ENCODE measurements around the gene LSM4. TPM values are rescaled to one million over a fixed set of nuclear protein-coding genes. Genes with fewer than 3 reads are reported as not detected.

The LSM4 gene
- total and polyA plus RNA-seq, 2 of the 13 experiments (the other 11 are each of a cell fraction or from before 2014, with no cell fraction given): 65.8 to 166 TPM

DNA sequence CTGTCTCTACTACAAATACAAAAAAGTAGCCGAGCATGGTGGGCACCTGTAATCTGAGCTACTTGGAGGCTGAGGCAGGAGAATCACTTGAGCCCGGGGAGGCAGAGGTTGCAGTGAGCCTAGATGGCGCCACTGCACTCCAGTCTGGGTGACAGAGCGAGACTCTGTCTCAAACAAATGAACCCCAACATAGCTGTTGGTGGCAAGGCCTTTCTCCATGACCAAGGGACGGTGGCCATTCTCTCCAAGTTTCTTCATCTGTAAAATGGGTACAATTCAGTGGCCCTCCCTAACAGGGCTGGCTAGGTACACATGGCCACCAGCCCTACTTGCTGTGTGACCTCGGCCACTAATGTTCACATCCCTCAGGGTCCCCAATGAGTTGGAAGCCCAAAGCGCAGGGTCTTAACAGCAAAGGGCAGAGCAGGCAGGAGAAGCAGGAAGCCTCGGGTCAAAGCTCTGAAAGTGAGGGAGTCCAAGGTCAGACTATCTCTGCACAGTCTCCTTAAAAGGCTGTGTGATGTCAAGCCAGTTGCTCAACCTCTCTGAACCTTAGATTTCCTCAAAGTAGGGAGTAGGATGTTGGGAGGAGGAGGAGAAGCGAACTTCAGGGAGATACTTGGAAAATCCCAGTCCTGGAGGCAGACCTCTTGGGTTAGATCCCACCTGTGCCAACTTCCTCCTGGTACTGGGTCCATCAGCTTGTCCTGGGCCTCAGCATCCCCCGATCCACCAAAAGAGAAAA is 44.2 kb downstream of the LSM4 start (continued):
- TF ChIP-seq HMG20B (CRISPR knock-in tag; conservative IDR thresholded peaks at IDR 0.05): no peak
- peak; percentile 70; the same call in 1 of the 2 replicates for TF ChIP-seq ZNF430 (CRISPR knock-in tag; IDR thresholded peaks at IDR 0.05)
- TF ChIP-seq CAMTA2 (CRISPR knock-in tag; IDR thresholded peaks at IDR 0.05; ENCODE audit: borderline replicate concordance): no peak
- TF ChIP-seq, protein P1, sequence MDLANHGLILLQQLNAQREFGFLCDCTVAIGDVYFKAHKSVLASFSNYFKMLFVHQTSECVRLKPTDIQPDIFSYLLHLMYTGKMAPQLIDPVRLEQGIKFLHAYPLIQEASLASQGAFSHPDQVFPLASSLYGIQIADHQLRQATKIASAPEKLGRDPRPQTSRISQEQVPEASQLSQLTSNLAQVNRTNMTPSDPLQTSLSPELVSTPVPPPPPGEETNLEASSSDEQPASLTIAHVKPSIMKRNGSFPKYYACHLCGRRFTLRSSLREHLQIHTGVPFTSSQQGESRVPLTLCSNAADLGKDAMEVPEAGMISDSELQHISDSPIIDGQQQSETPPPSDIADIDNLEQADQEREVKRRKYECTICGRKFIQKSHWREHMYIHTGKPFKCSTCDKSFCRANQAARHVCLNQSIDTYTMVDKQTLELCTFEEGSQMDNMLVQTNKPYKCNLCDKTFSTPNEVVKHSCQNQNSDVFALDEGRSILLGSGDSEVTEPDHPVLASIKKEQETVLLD (CRISPR knock-in tag; IDR thresholded peaks at IDR 0.05; ENCODE audit: low read depth): no peak
- TF ChIP-seq ZC3H4 (CRISPR knock-in tag; IDR thresholded peaks at IDR 0.05; ENCODE audit: borderline replicate concordance): no peak
- TF ChIP-seq ZNF761 (CRISPR knock-in tag; conservative IDR thresholded peaks at IDR 0.05): no peak
- TF ChIP-seq HNF4A (CRISPR knock-in tag; IDR thresholded peaks at IDR 0.05): no peak
- TF ChIP-seq ATM (IDR thresholded peaks at IDR 0.05; ENCODE audit: borderline replicate concordance): no peak
- no peak for TF ChIP-seq ZNF674 (CRISPR knock-in tag; IDR thresholded peaks at IDR 0.05; ENCODE audit: low read depth)
- 0 out of 2 replicates have a peak, but pooled peaks have one; percentile 34 for TF ChIP-seq ZNF788 (CRISPR knock-in tag; IDR thresholded peaks at IDR 0.05; ENCODE audit: borderline replicate concordance)
- no peak; the same call in 1 of the 2 replicates for TF ChIP-seq ZC3H13 (CRISPR knock-in tag; IDR thresholded peaks at IDR 0.05)
- TF ChIP-seq SMARCC2 (IDR thresholded peaks at IDR 0.05): no peak
- no peak for TF ChIP-seq RFXANK (CRISPR knock-in tag; IDR thresholded peaks at IDR 0.05)
- TF ChIP-seq ZNF3 (CRISPR knock-in tag; IDR thresholded peaks at IDR 0.05): no peak
- no peak for TF ChIP-seq SP140L (CRISPR knock-in tag; IDR thresholded peaks at IDR 0.05; ENCODE audit: borderline replicate concordance)
- peak; percentile 37; the same call in 1 of the 2 replicates for TF ChIP-seq ZNF510 (CRISPR knock-in tag; IDR thresholded peaks at IDR 0.05; ENCODE audit: low read depth)
- TF ChIP-seq ZSCAN31 (CRISPR knock-in tag; IDR thresholded peaks at IDR 0.05; ENCODE audit: low read depth): no peak
- no peak for TF ChIP-seq TOE1 (CRISPR knock-in tag; IDR thresholded peaks at IDR 0.05)
- TF ChIP-seq, protein P2, sequence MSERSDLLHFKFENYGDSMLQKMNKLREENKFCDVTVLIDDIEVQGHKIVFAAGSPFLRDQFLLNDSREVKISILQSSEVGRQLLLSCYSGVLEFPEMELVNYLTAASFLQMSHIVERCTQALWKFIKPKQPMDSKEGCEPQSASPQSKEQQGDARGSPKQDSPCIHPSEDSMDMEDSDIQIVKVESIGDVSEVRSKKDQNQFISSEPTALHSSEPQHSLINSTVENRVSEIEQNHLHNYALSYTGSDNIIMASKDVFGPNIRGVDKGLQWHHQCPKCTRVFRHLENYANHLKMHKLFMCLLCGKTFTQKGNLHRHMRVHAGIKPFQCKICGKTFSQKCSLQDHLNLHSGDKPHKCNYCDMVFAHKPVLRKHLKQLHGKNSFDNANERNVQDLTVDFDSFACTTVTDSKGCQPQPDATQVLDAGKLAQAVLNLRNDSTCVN (CRISPR knock-in tag; IDR thresholded peaks at IDR 0.05; ENCODE audit: borderline replicate concordance): no peak
- TF ChIP-seq ZNF773 (CRISPR knock-in tag; IDR thresholded peaks at IDR 0.05; ENCODE audit: borderline replicate concordance): no peak
- TF ChIP-seq, protein P3, sequence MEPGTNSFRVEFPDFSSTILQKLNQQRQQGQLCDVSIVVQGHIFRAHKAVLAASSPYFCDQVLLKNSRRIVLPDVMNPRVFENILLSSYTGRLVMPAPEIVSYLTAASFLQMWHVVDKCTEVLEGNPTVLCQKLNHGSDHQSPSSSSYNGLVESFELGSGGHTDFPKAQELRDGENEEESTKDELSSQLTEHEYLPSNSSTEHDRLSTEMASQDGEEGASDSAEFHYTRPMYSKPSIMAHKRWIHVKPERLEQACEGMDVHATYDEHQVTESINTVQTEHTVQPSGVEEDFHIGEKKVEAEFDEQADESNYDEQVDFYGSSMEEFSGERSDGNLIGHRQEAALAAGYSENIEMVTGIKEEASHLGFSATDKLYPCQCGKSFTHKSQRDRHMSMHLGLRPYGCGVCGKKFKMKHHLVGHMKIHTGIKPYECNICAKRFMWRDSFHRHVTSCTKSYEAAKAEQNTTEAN (CRISPR knock-in tag; conservative IDR thresholded peaks at IDR 0.05): no peak
- peak; percentile 49 for TF ChIP-seq SSRP1 (CRISPR knock-in tag; IDR thresholded peaks at IDR 0.05)
- TF ChIP-seq, protein P4, sequence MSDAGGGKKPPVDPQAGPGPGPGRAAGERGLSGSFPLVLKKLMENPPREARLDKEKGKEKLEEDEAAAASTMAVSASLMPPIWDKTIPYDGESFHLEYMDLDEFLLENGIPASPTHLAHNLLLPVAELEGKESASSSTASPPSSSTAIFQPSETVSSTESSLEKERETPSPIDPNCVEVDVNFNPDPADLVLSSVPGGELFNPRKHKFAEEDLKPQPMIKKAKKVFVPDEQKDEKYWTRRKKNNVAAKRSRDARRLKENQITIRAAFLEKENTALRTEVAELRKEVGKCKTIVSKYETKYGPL (CRISPR knock-in tag; IDR thresholded peaks at IDR 0.05): no peak
- no peak; the same call in 1 of the 2 replicates for TF ChIP-seq MTA1 (CRISPR knock-in tag; IDR thresholded peaks at IDR 0.05; ENCODE audit: borderline replicate concordance)
- TF ChIP-seq NR2F2 (IDR thresholded peaks at IDR 0.05; ENCODE audit: borderline replicate concordance, low read depth): no peak
- no peak for TF ChIP-seq NFIB (CRISPR knock-in tag; IDR thresholded peaks at IDR 0.05; ENCODE audit: borderline replicate concordance)
- TF ChIP-seq HOXA9 (CRISPR knock-in tag; IDR thresholded peaks at IDR 0.05; ENCODE audit: borderline replicate concordance): no peak
- TF ChIP-seq ZNF101 (CRISPR knock-in tag; IDR thresholded peaks at IDR 0.05; ENCODE audit: borderline replicate concordance, low read depth): no peak
